Lung (tissue), 12 donors: ENCODE measurements around the gene TRIM2. TPM values are rescaled to one million over a fixed set of nuclear protein-coding genes. Genes with fewer than 3 reads are reported as not detected.

Experiments
- ATAC-seq: fragments of 200-7000 bp; cut with Tn5 transposase; one replicate; pipeline ENCODE4 v1.9.1; 2020; ENCODE audit warnings: moderate number of reproducible peaks; ENCODE audit not compliant: insufficient read depth, low FRiP score
- DNase-seq, 3 donors: peaks; one replicate each; pipeline ENCODE4 v3.0.0-alpha.2; 2013 to 2017
- H3K27ac ChIP-seq, 2 donors: one replicate each; pipeline ENCODE4 v1.5.1; 2013; ENCODE audit warnings: mild to moderate bottlenecking in 2 of 2, moderate library complexity in 2 of 2, control low read depth in 1 of 2, inconsistent platforms in 1 of 2, low read depth in 1 of 2, low read length in 1 of 2
- H3K27me3 ChIP-seq, 3 donors: one replicate each; pipeline ENCODE4 v1.5.1; 2013; ENCODE audit warnings: low read length in 2 of 3; ENCODE audit not compliant: control insufficient read depth in 3 of 3, insufficient read depth in 3 of 3
- H3K36me3 ChIP-seq, 4 donors: one replicate each; pipeline ENCODE4 v1.5.1; 2013; ENCODE audit warnings: low read length in 4 of 4, mild to moderate bottlenecking in 1 of 4, moderate library complexity in 1 of 4; ENCODE audit not compliant: control insufficient read depth in 4 of 4, insufficient read depth in 4 of 4
- H3K4me1 ChIP-seq, 5 donors: one replicate each; pipeline ENCODE4 v1.5.1; 2013; ENCODE audit warnings: low read length in 5 of 5, mild to moderate bottlenecking in 2 of 5, moderate library complexity in 1 of 5; ENCODE audit not compliant: control insufficient read depth in 5 of 5, insufficient read depth in 5 of 5
- H3K4me3 ChIP-seq: one replicate; pipeline ENCODE4 v1.5.1; 2013; ENCODE audit warnings: mild to moderate bottlenecking, control low read depth, moderate library complexity
- H3K9ac ChIP-seq, 2 donors: one replicate each; pipeline ENCODE4 v1.5.1; 2013; ENCODE audit warnings: low read length in 2 of 2, control low read depth in 1 of 2; ENCODE audit not compliant: insufficient read depth in 1 of 2
- H3K9me3 ChIP-seq, 4 donors: one replicate each; pipeline ENCODE4 v1.5.1; 2013; ENCODE audit warnings: low read length in 3 of 4, mild to moderate bottlenecking in 1 of 4, moderate library complexity in 1 of 4; ENCODE audit not compliant: control insufficient read depth in 4 of 4, insufficient read depth in 3 of 4
- WGBS, 2 donors: extraction: QIAGEN DNeasy Blood & Tissue Kit; methylation state at CpG; one replicate each; pipeline ENCODE4 v1.1.7; 2013; 5-methylcytosine and 5-hydroxymethylcytosine counted together
- polyA plus RNA-seq, 2 donors: library from polyadenylated mRNA; stranded (reverse); fragments of 200-250 nt; gene quantifications; one replicate each; pipeline ENCODE4 v1.2.1, GENCODE V29; 2013
- total RNA-seq, 2 donors: library from RNA; depleted of rRNA in 1 of 2; stranded (reverse); fragments of >200 nt in 1 of 2; gene quantifications; one replicate each; pipeline ENCODE4 v1.2.1, GENCODE V29; 2014 to 2021
- TF ChIP-seq, protein P1 (sequence below): IDR thresholded peaks from 2 replicates; pipeline ENCODE4 v1.5.1; 2012; ENCODE audit warnings: mild to moderate bottlenecking; ENCODE audit errors: control extremely low read depth, extremely low read depth
- donor health status: control.
- donor health status: control.
- donor health status: Bipolar disorder and iron deficiency.
- donor health status: healthy.
- donor health status: DM: yes; HTN: yes; CAD: no.

TRIM2 gene
- total and polyA plus RNA-seq, 4 donors = 9.1 to 74.0 (median 38.1) TPM

GRCh38 chr4:153257151-153257620 is 52.9 kb downstream of the TRIM2 start:
- TF ChIP-seq, protein P1, sequence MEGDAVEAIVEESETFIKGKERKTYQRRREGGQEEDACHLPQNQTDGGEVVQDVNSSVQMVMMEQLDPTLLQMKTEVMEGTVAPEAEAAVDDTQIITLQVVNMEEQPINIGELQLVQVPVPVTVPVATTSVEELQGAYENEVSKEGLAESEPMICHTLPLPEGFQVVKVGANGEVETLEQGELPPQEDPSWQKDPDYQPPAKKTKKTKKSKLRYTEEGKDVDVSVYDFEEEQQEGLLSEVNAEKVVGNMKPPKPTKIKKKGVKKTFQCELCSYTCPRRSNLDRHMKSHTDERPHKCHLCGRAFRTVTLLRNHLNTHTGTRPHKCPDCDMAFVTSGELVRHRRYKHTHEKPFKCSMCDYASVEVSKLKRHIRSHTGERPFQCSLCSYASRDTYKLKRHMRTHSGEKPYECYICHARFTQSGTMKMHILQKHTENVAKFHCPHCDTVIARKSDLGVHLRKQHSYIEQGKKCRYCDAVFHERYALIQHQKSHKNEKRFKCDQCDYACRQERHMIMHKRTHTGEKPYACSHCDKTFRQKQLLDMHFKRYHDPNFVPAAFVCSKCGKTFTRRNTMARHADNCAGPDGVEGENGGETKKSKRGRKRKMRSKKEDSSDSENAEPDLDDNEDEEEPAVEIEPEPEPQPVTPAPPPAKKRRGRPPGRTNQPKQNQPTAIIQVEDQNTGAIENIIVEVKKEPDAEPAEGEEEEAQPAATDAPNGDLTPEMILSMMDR = no peak
- WGBS, 2 donors = 26 to 46% methylated on average over 11 of the region's 11 CpGs
- ATAC-seq (no peak), DNase-seq (peak in 2 of 3 donors; percentile 59 to 63)
- Histone ChIP-seq H3K4me3 (no peak overlapping the region), H3K9ac (no peak overlapping the region), H3K9me3 (peaks cover 0 to 8% (median 0%) of the 10 kb centered on the region in 4 donors), H3K36me3 (peaks cover 0 to 2% (median 0%) of the 10 kb centered on the region in 4 donors), H3K27me3 (no peaks in the 10 kb centered on the region), H3K27ac (no peak overlapping the region), H3K4me1 (peaks cover 0 to 8% (median 3%) of the 10 kb centered on the region in 5 donors)

DNA sequence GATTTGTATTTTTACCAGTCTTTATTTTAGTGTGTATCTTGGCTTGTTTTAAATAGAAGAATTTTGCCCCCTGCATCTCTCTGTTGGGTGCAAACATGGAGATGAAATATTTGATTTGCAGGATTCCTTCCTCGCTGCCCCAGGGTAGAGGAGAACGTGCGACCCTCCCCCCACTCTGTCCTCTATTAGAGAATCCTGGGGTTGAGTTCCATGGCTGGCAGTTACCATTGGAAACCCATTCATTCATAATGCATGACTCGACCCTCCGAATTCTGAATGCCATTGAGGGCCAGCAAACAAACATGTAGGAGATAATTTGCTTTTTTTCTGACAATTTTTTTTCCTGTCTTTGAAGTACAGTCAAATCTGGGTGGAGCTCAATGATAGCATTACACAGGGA is 53.7 kb downstream of the TRIM2 start:
- H3K36me3 ChIP-seq = peaks cover 0 to 2% (median 0%) of the 10 kb centered on the region in 4 donors
- DNase-seq = no peak
- TF ChIP-seq, protein P1 = no peak
- no peak overlapping the region for H3K27ac ChIP-seq
- peaks cover 0 to 8% (median 3%) of the 10 kb centered on the region in 5 donors for H3K4me1 ChIP-seq
- peaks cover 0 to 8% (median 0%) of the 10 kb centered on the region in 4 donors for H3K9me3 ChIP-seq
- H3K27me3 ChIP-seq = no peaks in the 10 kb centered on the region
- H3K4me3 ChIP-seq = no peak overlapping the region
- WGBS, 2 donors = 77 to 79% methylated on average over 5 of the region's 5 CpGs
- no peak for ATAC-seq
- H3K9ac ChIP-seq = no peak overlapping the region

DNA sequence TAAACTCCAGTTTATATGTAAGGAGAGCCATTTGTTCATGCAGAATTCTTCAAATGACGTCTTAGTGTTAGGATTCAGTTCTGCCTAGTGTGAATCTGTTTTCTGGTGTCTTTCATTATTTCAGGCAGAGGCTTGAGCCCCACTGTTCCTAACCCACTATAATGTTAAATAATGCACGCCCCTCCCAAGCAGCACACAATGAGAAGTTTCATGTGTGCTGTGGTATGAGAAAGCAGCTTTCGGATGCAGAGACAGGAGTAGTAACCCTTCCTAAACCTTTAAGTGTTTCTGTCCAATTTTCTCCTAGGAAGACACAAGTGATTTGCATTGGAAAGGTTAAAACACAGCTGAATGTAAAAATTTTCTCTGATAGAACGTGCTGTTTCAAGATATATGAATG is 54.5 kb downstream of the TRIM2 start:
- Histone ChIP-seq H3K36me3 (peaks cover 0 to 2% (median 0%) of the 10 kb centered on the region in 4 donors), H3K27me3 (no peaks in the 10 kb centered on the region), H3K4me3 (no peak overlapping the region), H3K9ac (no peak overlapping the region), H3K4me1 (peaks cover 0 to 8% (median 3%) of the 10 kb centered on the region in 5 donors), H3K27ac (no peak overlapping the region), H3K9me3 (peaks cover 0 to 8% (median 0%) of the 10 kb centered on the region in 4 donors)
- WGBS, 2 donors = 79 to 81% methylated on average over 4 of the region's 4 CpGs
- TF ChIP-seq, protein P1 = no peak
- ATAC-seq = no peak
- DNase-seq = no peak

- Histone ChIP-seq H3K9me3 (peaks cover 0 to 8% (median 0%) of the 10 kb centered on the region in 4 donors), H3K4me1 (peaks cover 0 to 8% (median 3%) of the 10 kb centered on the region in 5 donors), H3K27ac (no peak overlapping the region), H3K36me3 (peaks cover 0 to 2% (median 0%) of the 10 kb centered on the region in 4 donors), H3K9ac (no peak overlapping the region), H3K27me3 (no peaks in the 10 kb centered on the region), H3K4me3 (no peak overlapping the region)
- TF ChIP-seq, protein P1 = no peak
- DNase-seq (no peak), ATAC-seq (no peak)
- 69 to 70% methylated on average over 4 of the region's 4 CpGs for WGBS, 2 donors
Measured at GRCh38 chr4:153259661-153260060, 55.4 kb downstream of the TRIM2 start.
